PC-3 (cell line): ENCODE data around the gene ARMC8.

ENCODE experiments used
- CTCF ChIP-seq: fragments of 300-600 bp; sonication (generic); conservative IDR thresholded peaks from 2 replicates; pipeline ENCODE4 v1.5.1; 2017; ENCODE audit warnings: antibody characterized with exemption, low read depth, mild to moderate bottlenecking, low read length
- EZH2 ChIP-seq: fragments of 300-600 bp; sonication (generic); IDR thresholded peaks from one replicate; pipeline ENCODE4 v1.6.1; 2017; ENCODE audit warnings: antibody characterized with exemption, mild to moderate bottlenecking, low read length; ENCODE audit not compliant: unreplicated experiment
- EZH2phosphoT487 ChIP-seq: fragments of 300-600 bp; sonication (generic); IDR thresholded peaks from 2 replicates; pipeline ENCODE4 v1.6.1; 2018; ENCODE audit warnings: mild to moderate bottlenecking, antibody characterized with exemption, low read length, borderline replicate concordance

DNA sequence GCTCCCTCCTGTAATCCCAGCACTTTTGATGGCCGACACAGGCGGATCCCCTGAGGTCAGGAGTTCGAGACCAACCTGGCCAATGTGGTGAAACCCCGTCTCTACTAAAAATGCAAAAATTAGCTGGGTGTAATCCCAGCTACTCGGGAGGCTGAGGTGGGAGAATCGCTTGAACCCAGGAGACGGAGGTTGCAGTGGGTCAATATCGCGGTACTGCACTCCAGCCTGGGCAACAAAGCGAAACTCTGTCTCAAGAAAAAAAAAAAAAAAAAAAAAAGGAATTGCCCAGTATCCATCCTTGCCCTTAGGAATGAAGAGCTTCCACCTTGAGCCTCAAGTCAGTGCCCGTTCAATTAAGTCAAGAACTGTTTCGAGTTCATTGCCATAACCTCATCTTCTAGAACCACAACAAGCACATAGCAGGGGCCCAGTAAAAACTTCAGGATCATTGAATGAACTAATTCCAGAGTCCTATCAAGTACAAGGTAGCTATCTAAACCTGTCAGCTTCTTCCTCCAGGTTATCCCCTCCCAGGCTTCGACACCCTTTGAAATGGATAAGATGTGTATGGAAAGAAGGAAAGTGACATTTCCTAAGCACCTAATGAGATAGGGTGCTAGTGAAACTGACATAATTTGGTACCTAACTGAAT, 13.2 kb upstream of the ARMC8 start:
- TF ChIP-seq CTCF (no peak), EZH2 (no peak), EZH2phosphoT487 (no peak)
